ENCODE measurements around the gene HIPK1.

HIPK1 gene

DNA sequence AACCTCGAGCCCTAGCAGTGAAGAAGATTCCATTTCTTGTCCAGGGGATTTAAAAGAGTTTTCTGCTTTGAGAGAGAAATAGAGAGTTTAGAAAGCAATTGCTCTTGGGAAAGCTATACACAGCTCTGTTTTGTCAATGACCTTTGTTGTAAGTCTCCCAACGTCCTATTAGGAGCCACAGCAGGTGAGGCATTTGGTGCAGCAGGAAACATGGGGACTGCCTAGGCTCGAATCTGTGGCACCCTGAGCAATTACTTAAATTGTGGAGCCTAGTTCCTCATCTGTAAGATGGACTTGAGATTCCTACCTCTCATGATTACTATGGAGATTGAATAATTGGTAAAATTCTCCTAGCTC, 15.8 kb upstream of the HIPK1 start:
- no peak for DNase-seq

DNA sequence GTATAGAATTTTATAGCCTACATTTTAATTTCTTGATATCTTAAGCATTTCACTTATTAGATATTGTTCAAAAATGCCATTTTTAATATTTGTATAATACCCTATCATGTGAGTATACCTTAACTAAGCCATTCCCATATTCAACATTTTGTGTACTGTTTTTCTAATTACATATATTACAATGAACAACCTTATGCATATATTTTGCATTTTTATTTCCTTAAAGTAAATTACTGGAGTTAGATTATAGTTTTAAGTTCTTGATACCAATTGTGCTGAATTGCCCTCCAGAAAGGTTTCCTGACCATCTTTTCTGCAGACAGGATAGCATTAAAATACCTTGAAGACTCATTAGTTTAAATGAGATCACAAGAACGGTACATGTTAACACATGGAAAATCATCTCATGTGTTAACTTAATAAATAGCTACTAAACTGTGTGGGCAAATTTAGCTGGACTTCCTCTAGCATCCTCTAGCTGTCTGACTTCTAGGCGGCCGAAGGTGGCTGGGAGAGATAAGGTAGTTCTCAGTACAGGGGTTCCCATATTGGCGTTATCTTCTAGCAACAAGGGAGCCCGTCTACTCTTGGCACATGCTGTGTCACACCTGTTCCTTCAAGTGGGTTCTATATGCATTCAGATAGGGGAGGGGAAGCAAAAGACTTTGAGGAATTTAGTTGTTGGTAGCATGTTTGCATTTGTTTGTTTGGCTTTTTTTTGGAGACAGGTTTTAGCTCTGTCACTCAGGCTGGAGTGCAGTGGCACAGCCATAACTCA, 15.0 kb upstream of the HIPK1 start:
- no peak for DNase-seq

DNA sequence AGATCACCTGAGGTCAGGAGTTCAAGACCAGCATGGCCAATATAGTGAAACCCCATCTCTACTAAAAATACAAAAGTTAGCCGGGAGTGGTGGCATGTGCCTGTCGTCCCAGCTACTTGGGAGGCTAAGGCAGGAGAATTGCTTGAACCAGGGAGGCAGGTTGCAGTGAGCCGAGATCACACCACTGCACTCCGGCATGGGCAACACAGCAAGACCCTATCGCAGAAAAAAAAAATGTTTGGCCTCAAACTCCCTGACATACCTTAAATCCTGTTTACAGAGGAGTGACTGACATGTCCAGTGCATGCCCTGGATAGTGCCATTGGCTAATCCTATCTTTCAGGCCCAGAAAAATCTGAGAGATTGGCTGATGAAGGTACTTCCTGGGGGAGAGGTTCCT, 12.2 kb upstream of the HIPK1 start:
- DNase-seq, result no peak

DNA sequence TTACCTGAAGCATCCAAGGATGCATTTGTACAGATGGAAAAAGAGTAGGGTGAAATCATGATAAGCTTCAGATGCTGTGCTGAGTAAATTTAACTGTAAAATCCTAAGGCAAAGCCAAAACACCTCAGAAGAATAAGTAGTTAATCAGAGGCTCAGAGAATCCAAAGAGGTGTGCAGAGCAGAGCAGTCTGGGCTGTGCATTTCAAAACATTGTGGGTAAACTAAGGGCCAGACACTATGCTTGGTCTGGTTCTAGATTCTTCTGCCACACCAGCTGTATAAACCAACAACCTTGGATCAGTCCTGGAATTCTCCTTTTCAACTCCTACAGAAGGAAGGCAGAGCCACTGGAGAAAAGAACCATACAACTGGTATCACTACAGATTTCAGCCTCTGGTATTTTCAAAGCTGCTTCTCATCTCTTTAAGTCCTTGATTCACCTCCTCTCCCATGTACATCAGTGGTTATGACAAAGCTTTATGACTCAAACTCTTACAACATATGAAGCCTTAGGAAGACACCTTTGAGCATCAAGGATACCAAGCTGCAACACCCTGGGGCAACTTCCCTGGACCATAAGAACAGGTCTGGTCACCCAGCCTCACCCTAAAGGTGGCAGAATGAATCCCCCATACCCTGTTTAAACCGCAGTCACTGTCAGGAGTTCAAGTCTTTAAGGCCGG, 11.6 kb upstream of the HIPK1 start:
- DNase-seq, result no peak

DNA sequence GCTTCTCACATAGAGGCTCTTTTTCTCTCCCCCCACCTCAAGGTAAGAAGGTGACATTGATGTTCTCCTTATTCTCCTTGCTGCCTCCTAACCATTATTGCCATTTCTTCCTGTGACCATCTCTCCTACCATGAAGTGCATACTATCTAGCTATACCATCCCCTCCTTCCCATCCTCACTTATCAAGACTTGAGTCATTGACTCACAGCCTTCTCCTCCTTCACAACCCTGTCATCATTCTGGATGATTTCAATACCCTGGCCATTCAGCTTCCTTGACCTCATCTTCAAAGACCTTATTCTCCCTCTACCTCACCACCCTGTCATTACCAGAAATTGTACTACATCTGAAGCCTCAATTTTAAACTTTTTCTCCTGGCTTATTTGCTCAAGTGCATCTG, 10.9 kb upstream of the HIPK1 start:
- no peak for DNase-seq

DNA sequence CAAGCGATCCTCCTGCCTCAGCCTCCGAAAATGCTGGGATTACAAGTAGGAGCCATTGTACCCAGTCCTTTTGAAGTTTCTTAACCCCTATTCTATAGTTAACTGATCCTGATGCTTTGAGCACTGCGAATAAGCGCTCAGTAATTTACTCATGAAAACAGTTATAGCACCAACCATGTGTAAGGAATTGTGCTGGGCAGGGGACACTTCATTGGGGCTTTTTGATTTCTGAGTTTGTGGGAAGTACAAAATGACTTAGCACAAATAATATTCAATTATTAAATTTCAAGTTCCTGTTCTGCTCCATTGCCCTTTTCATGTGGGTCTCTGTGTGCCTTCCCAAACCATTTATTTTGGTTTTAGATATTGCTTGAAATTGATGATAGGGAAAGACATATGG, 6.2 kb upstream of the HIPK1 start:
- no peak for DNase-seq

DNA sequence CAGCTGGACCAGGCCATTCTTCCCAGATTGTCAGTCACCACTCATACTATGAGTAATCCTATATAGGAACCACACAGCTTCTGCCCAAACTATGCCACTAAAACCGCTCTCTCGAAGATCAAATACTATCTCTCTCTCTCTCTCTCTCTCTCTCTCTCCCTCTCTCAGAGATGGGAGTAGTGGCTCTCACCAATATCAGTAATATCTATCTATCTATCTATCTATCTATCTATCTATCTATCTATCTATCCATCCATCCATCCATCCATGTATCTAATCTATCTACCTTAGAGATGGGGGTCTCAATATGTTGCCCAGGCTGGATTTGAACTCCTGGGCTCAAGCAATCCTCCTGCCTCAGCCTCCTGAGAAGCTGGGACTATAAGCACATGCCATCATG, 4.7 kb upstream of the HIPK1 start:
- no peak for DNase-seq

DNA sequence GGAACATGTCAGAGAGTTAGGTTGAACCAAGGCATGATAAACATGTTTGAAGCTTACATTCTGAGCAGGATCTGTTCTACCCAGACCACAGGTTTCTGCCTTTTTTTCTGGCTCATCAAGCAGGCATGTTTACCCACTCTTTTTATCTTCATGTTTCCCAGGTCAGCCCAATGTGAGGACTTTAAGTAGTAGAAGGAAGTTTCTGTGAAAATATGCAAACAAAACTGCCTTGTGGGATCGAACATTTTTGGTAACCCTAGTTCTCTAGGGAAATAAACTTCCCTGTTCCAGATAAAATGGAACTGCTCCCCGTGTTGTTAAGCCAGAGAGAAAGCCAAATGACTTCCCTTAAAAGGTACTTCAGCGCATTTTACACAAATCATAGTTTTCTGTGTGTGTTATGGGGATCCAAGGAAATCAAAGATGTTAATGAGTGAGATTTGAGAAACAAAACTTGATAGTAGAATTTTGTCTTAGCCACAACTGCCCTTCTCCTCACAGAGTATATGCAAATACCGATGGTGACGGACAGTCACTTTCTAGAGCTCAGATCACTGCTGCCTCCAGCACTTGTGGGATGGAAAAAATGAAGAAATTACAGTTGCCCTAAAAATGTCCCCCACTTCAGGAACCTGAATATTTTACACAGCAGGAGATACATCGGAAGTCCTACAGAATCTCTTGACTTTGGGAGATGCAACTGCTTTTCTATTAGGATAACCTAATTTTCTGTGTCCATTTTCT, 765 bp upstream of the HIPK1 start:
- no peak for DNase-seq

DNA sequence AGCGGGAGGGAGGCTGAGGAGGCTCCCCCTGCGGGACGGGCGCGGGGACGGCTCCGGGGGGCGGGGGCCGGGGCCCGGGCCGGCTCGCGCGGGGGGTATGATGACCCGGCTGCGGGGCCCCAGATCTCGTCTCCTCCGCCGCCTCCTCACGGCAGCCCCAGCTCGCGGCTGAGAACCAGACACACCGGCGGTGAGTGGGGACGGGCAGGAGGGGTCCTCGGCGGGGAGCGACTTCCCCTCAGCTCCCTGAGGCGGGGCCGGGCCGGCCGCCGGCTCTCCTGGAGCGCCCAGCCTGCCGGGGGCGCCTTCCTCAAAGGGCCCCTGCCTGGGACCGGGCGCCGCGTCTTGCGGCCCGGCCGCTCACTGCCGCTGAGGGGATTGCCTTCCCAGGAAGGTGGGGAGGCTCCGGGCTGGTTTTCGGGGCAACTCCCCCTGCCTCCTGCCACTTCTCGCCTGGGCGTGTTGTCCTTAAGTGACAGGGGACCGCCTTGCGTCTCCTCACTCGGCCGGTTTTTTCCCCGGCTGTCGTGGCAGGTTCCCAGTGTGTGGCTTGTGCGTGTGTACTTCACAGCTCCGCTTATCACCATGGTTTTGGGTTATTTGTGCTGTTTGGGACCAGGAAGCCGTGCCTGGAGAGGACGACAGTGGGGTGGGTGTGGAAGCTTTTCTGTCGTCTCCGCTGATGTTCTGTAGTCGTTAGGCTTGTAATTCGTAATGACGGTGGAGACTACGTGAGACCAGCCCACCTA, 800 bp downstream of the HIPK1 start:
- DNase-seq, result peak in 25 of 51 donors; percentile 21 to 76 (median 53)

DNA sequence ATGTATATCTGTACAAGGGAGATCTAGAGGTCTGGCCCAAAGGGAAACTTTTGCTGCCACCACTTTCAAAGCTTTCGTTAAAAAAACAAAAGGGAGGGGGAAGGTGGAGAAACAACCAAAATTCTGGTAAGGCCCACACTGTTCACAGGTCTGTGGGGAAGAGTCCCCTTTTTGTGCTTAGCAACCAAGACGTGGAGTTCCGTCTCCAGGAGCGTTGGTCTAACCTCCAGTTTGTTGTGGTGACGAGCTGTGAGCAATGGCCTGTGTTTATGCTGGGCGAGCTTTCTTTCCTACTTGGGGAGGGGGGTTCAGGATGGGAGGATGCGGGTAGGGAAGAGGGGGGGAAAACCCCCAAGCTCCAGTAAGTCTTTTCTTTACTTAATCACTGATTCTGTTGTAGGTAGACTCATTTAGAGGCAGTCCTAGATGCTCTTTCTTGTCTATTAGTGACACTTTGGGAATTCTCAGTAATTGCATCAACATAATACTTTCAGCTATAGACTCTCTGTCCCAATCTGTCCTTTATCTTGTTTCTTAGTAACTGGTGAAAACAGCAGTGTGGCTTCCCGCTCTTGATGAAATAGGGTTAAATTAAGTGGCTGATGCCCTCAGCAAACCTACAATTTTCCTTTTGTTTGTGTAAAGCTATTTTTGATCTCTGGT, 1.5 kb downstream of the HIPK1 start:
- peak in 5 of 51 donors; percentile 7 to 36 (median 16) for DNase-seq

DNA sequence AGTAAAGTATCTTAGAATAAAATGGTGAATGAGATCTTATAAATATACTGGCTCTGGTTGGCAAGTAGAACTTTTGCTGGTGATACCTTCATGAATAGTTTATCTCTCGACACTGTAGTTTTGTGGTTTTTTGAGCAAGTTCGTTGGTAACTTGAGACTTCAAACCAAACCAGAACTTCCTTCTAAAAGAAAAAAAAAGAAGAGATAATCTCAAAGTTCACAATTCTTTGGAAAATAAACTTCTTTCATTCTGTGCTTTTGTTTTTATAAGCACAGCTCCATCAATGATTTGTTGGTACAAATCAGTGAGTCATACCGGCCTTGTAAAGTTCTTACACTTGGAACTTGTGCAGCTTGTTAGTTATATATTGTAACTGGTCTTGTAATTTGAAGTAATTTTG, 2.3 kb downstream of the HIPK1 start:
- DNase-seq, result no peak

DNA sequence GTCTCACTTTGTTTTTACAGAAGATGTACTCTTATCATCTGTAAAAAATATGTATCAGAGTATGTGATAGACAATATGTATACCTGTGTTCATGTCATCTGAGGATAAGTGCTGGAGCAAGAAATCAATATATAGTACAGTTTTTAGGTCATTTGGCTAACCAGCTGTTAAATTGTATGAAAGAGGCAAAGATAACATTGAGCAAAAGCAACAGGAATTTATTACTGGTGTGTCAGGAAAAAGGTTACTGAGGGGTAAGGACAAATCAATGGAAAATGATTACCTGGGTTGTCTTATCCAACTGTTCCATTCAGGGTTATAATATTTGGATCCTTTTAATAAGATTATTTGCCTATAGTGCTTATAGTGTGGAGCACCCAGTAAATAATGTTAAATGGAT, 4.9 kb downstream of the HIPK1 start:
- no peak for DNase-seq

DNA sequence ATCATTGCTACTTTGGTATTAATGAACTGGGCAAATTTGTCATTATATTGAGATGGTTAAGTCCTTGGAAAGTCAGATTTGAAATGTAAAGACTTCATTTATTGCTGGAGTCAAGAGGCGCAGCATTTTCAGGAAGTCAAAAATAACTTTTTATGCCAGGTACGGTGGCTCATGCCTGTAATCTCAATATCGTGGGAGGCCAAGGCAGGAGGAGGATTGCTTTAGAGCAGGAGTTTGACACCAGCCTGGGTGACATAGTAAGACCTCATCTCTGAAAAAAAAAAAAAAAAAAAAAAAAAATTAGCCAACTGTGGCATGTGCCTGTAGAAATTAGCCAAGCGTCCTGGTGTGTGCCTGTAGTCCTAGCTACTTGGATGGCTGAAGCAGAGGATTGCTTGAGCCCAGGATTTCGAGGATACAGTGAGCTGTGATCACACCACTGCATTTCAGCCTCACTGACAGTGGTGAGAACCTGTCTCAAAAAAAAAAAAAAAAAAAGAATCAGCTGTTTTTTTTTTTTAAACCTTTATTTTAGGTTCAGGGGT, 5.5 kb downstream of the HIPK1 start:
- DNase-seq, result no peak

DNA sequence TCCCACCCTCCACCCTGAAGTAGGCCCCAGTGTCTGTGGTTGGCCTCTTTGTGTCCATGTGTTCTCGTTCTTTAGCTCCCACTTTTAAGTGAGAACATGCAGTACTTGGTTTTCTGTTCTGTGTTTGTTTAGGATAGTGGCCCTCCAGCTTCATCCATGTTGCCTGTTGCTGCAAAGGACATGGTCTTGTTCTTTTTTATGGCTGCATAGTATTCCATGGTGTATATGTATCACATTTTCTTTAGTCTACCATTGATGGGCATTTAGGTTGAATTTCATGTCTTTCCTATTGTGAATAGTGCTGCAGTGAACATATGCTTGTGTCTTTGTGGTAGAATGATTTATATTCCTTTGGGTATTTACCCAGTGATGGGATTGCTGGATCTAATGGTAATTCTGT, 6.1 kb downstream of the HIPK1 start:
- DNase-seq, result no peak

DNA sequence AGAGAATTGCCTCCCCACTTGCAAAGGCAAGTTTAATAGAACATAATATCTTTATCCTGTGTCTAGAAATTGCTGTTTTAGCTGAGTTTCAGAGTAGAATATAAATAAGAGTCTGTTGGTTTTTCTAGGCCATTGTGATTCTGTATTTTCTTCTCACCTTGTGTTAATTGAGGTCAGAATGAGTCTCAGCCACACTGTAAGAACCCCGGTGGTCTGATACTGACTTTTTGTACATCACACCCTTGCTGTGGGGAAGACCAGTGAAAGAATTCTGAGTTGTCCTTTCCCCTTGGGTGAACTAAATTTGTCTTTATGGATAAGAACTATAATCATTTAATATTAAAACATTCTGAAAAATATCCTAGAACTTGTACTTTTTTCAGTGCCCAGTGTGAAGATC, 6.8 kb downstream of the HIPK1 start:
- no peak for DNase-seq

DNA sequence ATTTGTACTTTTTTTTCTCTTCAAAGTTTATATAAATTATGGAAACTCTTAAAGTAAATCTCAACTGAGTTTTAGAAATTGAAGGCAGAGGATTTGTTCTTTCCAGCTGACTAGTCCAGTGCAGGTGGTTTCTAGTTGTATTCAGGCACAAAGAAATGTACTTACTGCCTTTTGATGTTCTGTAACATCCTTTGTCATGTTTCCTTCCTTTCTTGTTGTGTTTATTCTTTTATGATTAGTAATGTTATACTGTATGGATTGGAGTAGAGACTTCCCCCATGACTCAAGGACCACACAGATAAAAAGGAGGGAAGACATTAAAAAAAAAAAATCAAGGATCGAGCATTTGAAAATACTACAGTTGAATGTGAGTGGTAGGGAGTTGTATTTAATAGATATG, 8.0 kb downstream of the HIPK1 start:
- no peak for DNase-seq

DNA sequence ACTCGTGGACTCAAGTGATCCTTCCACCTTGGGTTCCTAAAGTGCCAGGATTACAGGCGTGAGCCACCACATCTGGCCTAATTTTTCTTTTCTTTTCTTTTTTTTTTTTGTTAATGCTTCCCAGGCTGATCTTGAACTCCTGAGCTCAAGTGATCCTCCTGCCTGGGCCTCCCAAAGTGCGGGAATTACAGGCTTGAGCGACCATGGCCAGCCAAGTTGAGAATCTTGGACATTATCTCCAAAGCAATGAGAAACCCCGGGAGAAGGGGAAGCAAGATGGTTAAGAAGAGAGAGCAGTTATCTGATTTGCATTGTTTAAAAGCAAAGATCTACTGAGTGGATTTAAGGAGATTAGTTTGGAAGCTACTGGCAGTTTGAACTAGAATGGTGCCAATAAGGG, 9.1 kb downstream of the HIPK1 start:
- no peak for DNase-seq

DNA sequence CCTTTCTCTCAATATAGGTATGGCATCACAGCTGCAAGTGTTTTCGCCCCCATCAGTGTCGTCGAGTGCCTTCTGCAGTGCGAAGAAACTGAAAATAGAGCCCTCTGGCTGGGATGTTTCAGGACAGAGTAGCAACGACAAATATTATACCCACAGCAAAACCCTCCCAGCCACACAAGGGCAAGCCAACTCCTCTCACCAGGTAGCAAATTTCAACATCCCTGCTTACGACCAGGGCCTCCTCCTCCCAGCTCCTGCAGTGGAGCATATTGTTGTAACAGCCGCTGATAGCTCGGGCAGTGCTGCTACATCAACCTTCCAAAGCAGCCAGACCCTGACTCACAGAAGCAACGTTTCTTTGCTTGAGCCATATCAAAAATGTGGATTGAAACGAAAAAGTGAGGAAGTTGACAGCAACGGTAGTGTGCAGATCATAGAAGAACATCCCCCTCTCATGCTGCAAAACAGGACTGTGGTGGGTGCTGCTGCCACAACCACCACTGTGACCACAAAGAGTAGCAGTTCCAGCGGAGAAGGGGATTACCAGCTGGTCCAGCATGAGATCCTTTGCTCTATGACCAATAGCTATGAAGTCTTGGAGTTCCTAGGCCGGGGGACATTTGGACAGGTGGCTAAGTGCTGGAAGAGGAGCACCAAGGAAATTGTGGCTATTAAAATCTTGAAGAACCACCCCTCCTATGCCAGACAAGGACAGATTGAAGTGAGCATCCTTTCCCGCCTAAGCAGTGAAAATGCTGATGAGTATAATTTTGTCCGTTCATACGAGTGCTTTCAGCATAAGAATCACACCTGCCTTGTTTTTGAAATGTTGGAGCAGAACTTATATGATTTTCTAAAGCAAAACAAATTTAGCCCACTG, 11.5 kb downstream of the HIPK1 start:
- no peak for DNase-seq

DNA sequence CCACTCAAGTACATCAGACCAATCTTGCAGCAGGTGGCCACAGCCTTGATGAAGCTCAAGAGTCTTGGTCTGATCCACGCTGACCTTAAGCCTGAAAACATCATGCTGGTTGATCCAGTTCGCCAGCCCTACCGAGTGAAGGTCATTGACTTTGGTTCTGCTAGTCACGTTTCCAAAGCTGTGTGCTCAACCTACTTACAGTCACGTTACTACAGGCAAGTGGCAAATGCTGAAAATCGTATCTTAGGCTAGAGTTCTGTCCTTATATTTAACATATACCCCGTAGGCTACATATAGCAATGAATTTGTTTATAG, 12.1 kb downstream of the HIPK1 start:
- no peak for DNase-seq

DNA sequence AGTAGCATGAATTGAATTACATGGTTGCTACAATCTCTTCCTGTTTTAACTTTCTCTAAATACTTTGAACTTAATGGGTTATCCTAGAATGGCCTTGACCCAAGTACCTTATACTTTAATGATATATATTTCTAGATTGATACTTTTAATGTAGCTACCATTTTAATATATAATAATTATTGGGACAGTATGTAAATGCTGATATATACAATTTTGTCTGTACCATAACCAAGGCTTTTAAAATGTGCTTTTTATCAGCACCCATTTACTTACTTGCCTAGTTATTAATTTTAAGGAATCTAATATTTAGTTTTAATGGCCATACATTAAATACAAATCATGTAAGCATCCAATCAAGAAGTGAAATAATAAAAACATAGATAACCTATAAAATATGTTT, 13.4 kb downstream of the HIPK1 start:
- DNase-seq, result no peak
